HG02938 (cell line): Measurements from ENCODE around the gene LRRC61.

Experiments
- ATAC-seq: cut with Tn5 transposase; IDR thresholded peaks from one replicate; pipeline ENCODE4 v1.9.1; 2021; ENCODE audit warnings: mild to moderate bottlenecking, moderate library complexity; ENCODE audit not compliant: unreplicated experiment

Gene LRRC61

DNA sequence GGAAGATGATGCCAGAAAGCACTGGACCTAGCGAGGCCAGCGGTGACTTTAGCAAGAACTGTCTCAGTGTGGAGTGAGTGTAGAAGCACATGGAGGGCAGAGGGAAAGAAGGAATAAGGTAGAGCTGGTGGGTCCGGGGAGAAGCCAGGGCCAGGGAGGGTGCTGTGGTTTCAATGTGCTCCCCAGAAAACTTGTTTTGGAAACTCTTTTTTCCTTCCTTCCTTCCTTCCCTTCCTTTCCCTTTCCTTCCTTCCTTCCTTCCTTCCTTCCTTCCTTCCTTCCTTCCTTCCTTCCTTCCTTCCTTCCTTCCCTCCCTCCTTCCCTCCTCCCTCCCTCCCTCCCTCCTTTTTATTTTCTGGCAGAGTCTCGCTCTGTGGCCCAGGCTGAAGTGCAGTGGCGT, 23.8 kb downstream of the LRRC61 start:
- ATAC-seq: no peak

- ATAC-seq: no peak
Measured at GRCh38 chr7:150351587-150352194, 28.5 kb downstream of the LRRC61 start.

GRCh38 chr7:150355666-150356059, 32.5 kb downstream of the LRRC61 start:
- no peak for ATAC-seq

GRCh38 chr7:150356265-150356897, 33.2 kb downstream of the LRRC61 start:
- ATAC-seq: no peak

DNA sequence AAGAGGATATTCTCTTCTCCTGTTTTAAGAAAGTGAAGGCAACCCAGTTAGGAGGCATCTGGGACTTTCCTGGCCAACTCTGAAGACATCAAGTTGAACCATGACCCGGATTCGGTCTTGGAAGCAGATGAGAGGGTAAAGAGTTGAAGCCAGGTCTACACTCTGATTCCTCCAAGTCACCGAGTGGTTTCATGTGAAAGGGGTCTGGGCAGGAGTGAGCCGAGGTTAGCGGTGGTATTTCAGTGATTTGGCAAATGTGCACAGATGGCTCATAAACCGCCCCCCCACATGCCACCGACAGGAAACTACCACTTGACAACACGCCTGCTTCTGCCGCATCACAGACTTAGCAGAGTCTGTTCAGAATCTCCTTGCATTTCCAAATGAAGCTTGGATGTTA, 34.1 kb downstream of the LRRC61 start:
- peak; percentile 42 for ATAC-seq

- ATAC-seq: no peak
Measured at GRCh38 chr7:150357771-150358427, 34.7 kb downstream of the LRRC61 start.

DNA sequence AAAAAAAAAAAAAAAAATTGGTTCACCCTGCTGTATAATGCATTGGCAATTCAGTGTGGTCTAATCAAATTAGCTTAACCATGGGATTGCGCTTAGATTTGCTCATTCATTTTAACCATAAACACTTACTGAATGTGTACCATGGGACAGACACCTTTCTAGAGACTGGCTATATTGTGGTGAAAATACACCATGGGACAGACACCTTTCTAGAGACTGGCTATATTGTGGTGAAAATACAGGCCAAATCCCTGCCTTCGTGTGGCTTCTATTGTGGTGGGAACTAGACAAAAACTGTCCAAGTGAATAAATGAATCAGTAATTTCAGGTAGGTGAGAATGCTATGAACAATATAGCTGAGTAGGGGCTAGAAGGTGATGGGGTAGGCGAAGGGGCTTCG, 35.3 kb downstream of the LRRC61 start:
- ATAC-seq: no peak

DNA sequence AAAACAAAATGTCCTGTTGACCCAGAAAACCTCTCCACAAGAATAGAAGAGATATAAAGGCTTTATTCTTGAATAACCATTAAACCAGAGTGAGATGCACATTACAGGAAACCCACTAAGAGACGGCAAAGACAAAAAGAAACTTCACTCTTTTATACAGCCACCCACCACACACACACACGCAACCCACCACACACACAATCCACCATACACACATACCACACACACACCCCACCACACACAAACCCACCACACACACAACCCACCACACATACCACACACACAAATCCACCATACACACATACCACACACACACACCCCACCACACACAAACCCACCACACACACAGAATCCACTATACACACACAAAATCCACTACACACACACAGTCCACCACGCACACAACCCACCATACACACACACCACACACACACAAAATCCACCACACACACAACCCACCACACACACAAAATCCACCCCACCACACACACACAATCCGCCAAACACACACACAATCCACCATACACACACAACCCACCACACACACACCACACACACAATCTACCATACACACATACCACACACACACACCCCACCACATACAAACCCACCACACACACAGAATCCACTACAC, 36.0 kb downstream of the LRRC61 start:
- no peak for ATAC-seq

DNA sequence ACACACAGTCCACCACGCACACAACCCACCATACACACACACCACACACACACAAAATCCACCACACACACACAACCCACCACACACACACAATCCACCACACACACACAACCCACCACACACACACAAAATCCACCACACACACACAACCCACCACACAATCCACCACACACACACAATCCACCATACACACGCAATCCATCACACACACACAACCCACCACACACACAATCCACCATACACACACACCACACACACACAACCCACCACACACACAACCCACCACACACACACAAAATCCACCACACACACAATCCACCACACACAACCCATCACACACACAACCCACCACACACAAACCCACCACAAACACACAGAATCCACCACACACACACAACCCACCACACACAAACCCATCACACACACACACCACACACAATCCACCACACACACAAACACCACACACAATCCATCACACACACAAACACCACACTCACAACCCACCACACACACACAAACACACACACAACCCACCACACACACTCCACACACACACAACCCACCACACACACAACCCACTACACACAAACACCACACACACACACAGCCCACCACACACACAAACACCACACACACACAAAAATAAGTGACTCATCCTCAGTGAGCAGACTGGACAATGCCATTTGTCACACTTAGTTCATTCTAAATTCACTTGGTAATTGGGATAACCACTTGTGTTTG, 36.6 kb downstream of the LRRC61 start:
- ATAC-seq: no peak

GRCh38 chr7:150360363-150361058, 37.4 kb downstream of the LRRC61 start:
- no peak for ATAC-seq

DNA sequence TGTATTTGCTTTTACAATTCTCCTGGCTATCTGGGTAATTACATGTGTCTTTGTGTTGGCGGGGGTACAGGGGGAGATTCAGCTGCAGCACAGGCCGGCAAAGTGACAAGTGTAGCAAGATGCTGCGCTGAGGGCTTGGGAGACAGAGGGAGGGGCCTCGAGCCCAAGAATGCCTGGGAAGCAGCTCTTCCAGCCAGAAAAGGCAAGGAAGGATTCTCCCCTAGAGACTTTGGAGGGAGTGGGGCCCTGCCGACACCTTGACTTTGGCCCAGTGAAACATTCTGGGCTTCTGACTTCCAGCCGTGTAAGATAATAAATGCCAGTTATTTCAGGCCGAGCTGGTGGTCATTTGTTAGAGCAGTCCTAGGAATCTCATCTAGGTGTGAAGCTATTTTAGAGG, 38.2 kb downstream of the LRRC61 start:
- no peak for ATAC-seq

DNA sequence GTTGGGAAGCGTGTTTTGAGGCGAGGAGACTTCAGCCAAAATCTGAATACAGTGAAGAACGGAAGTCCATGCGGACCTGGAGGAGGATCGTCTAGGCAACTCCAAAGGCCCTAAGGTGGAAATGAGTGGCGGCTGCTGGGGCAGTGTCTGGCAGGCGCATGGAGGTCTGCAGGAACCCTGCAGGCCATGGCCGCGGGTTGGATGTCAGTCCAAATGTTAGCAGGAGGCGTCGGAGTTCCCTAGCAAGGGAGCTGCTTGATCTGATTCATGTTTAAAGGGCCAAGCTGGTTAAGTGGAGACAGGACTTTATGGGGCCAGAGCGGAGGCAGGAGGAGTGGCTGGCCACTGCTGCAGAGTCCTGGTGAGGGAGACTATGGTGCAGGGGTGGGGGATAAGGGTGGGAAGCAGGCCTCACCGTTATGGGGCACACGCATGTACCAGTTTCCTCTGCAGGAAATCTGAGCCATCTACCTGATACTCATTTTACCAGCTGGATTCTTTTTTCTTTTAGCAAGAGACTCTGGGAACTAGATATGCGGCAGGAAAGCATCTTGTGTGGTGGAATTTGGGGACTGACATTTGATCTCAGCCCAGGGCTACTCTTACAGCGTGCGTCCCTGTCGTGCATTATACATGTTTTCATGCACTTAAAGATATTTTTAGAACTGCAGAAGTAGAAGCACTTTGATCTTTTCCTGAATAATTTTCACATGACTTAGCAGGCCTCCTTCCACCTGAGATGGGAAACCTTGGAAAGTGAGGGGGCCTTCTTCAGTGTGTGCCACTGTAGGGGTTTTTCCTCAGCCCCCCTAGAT, 38.9 kb downstream of the LRRC61 start:
- ATAC-seq: no peak

- no peak for ATAC-seq
Measured at GRCh38 chr7:150363370-150363769, 40.2 kb downstream of the LRRC61 start.

DNA sequence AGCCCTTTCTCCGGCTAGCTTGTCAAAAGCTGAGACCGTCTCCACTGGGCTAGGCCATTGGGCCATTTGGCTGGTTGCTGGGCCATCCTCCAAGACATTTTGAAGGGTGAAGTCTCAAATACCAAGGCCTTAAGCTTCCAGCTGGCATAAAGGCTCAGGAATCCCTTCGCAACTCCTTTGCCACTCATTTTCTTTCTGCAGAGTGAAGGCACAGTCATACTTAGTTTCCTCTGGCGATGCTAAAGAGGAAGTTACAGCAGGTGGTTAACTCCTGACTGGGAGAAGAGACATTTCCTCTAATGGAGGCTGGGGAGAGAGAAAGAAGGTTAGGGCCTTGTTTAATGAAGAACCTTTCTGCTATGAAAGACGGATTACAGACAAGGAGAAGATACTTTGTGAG, 40.7 kb downstream of the LRRC61 start:
- no peak for ATAC-seq

DNA sequence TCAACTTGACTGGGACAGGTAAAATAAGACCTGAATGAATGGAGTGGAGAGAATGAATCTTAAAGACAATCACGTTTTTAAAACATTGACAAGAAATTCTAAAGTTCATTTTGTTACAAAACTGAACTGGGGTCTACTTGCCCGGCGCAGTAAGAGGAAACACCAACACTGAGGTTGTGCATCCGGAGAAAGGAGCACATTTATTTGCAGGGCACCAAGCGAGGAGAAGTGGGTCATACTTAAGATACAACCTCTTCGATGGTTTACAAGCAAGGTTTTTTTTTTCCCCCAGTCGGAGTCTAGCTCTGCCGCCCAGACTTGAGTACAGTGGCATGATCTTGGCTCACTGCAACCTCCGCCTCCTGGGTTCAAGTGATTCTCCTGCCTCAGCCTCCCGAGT, 42.0 kb downstream of the LRRC61 start:
- ATAC-seq: no peak

DNA sequence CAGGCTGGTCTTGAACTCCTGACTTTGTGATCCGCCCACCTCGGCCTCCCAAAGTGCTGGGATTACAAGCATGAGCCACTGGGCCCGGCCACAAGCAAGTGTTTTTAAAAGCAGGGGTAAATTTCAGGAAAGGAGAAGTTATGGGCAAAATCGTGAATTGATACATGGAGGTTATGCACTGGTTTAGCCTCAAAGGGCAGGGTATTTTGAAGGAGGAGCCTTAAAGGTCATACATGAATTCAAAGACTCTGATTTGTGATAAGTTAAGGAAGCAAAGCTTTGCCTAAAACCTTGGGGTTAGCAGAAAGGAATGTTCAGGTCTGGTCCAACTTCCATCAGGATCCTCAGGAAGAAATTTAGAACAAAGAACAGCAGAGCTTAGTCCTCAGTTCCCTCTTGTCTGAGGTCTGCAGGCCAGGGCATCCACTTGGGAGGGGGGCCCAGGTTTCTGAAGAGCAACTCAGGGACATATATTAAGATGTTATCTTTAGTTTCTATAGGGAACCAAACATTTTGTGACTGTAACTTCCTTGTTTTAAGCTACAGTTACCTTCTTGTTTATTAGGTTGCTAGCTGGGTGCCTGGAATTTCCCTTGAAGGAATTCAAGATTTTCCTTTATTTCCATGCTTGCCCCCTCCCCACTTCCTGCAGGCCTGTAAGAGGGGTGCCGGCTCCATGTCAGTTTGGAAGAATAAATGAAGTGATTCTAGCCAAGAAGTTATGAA, 42.7 kb downstream of the LRRC61 start:
- ATAC-seq: no peak

- ATAC-seq: no peak
Measured at GRCh38 chr7:150367677-150368095, 44.5 kb downstream of the LRRC61 start.

DNA sequence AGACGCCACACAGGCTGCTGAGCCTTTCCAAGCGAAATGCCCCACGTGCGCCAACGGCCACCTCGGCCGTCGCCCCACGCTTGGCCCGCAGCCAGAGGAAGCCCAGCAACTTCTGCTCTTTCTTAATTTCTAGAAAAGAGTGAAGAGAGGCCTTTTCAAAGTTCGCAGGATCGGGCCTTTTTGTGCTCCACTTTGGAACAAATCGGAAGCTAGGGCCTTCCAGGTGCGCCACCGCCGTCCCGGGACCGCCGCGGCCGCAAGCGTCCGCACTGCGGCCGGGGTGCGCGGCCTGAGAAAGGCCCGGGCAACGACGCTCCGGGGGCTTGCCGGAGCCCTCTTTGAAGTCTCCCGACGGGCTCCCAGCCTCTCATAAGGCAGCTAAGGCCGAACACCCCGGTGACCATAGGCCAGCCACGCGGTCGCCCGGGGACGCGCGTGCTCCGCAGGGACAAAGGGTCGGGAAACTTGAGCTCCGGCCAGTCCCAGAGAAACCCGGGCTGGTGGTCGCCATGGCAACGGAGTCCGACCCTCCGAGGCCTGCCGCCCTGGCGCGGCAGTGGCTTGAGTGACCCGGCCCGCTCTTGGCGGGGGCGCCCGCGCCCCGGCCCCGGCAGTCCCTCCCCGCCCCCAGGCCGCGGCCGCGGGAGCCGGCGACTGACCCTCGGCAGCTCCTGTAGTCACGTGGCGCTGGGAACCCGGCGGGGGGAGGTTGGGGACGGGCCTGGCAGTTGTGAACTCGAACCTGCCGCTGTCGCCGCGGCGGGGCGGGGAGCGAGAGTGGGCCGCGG, 45.1 kb downstream of the LRRC61 start, which contains the start of gene REPIN1:
Gene REPIN1 (plus strand): TSS at position 727 of the 788 bp plus-strand sequence. CDS start 890 bp downstream, outside the sequence.
- peak; percentile 38 for ATAC-seq
